Fibroblast of villous mesenchyme (primary cell): ENCODE data around the gene UACA. TPM values are rescaled to one million over a fixed set of nuclear protein-coding genes. Genes with fewer than 3 reads are reported as not detected.
A peak's percentile ranks its signal among the peaks of the same experiment; 100 is the strongest.

Source experiments
- DNase-seq: peaks from one replicate; pipeline ENCODE4 v3.0.0-alpha.2; 2010; ENCODE audit warnings: low read depth
- H3K4me3 ChIP-seq: 2 replicates; pipeline ENCODE4 v1.5.1; 2011; ENCODE audit warnings: low read depth, mild to moderate bottlenecking, low read length
- total RNA-seq: library from RNA; depleted of rRNA; stranded (reverse); fragments of >200 nt; gene quantifications from 2 replicates; pipeline ENCODE4 v1.2.3, GENCODE V29; 2012
- TF ChIP-seq, protein P1 (sequence below): IDR thresholded peaks from 2 replicates; pipeline ENCODE4 v1.5.1; 2012; ENCODE audit warnings: low read depth, mild to moderate bottlenecking, low read length; ENCODE audit not compliant: insufficient read depth

UACA gene
- total RNA-seq, 1 donor = 160 TPM

GRCh38 chr15:70703096-70703878, 60.1 kb downstream of the UACA start:
- TF ChIP-seq, protein P1, sequence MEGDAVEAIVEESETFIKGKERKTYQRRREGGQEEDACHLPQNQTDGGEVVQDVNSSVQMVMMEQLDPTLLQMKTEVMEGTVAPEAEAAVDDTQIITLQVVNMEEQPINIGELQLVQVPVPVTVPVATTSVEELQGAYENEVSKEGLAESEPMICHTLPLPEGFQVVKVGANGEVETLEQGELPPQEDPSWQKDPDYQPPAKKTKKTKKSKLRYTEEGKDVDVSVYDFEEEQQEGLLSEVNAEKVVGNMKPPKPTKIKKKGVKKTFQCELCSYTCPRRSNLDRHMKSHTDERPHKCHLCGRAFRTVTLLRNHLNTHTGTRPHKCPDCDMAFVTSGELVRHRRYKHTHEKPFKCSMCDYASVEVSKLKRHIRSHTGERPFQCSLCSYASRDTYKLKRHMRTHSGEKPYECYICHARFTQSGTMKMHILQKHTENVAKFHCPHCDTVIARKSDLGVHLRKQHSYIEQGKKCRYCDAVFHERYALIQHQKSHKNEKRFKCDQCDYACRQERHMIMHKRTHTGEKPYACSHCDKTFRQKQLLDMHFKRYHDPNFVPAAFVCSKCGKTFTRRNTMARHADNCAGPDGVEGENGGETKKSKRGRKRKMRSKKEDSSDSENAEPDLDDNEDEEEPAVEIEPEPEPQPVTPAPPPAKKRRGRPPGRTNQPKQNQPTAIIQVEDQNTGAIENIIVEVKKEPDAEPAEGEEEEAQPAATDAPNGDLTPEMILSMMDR = no peak
- H3K4me3 ChIP-seq = no peak overlapping the region
- DNase-seq = no peak

DNA sequence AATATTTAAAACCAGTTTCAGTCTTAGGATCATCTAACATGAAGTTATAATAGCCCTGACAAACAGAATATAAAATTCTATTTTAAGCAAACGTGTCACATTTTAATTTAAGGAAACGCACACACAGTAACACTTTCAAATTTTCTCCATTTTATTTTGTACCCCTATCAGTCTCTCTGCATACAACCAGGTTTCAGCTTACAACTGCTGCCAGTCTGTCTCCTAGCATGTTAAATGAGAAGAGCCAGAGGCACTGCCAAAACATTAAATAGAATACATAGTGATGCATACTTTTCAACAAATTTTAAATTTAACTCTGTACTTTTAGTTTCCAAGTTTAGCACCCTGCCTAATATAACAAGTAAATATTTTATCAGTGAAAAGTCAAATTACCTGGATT, 60.8 kb downstream of the UACA start:
- TF ChIP-seq, protein P1 = no peak
- no peak overlapping the region for H3K4me3 ChIP-seq
- DNase-seq = no peak

DNA sequence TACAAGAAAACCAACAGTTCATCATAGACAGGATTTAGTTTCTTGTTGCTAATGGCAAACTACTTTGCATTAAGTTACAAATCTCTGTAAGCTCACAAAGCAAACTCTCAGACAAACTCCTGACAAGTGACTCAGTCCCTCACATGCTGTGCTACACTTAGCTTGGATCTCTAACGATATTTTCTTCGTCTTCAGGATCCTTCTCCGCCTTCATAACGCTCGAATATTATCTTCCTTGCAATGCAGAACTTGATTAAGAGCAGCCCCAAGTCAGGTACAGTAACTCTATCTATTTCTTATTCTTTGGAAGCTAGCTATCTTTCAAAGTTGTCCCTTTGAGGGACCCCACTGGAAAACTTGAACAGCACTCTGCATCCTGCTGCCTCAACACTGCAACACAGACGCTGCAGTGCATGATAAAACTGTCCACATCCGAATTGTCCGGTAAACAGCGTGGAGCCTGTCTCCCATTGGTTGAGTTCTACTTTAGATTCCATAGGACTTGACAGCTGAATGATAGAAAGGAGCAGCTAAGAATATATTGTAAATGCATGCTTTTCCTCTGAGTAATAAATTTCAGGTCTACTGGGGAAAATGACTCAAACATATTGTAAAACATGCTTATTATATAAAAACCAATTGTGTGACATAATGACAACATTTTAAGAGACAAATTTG, 61.3 kb downstream of the UACA start:
- peak overlapping the region; percentile 10 for H3K4me3 ChIP-seq
- TF ChIP-seq, protein P1 = no peak
- peak; percentile 76 for DNase-seq

DNA sequence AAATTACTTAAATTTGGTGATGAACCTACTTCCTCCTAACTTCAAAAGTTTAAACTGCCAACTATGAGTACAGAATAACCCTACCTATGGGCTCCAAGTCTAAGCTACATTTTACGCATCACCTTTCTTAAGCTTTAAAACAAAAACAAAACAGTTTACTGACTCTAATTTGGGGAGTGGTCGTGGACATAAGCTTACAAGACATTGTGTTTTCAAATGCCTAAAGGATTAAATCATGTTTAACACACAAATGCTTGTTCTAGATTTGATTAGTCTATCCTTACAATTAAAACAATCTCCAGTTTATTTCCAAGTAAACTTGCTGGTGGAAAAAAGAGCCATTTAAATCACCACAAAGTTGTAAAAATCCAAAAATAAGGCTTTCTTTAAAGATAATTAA, 62.2 kb downstream of the UACA start:
- no peak overlapping the region for H3K4me3 ChIP-seq
- no peak for DNase-seq
- TF ChIP-seq, protein P1 = no peak

- DNase-seq = no peak
- H3K4me3 ChIP-seq = no peak overlapping the region
- TF ChIP-seq, protein P1 = no peak
Measured at GRCh38 chr15:70699890-70700289, 63.5 kb downstream of the UACA start.

- no peak overlapping the region for H3K4me3 ChIP-seq
- TF ChIP-seq, protein P1 = no peak
Measured at GRCh38 chr15:70698836-70699390, 64.4 kb downstream of the UACA start.

More at GRCh38 chr15:70698836-70699390, 64.4 kb downstream of the UACA start:
- no peak for DNase-seq
